RWPE1 (cell line): ENCODE data around the gene CD37.

Experiments used
- CTCF ChIA-PET: fragments of 350-600 bp; sonication (Branson Sonifier 250); formaldehyde crosslinking; extraction: SDS; loops from one replicate; lab custom pipeline; 2021; lab: Yijun Ruan, JAX
- POLR2A ChIA-PET: fragments of 400-600 bp; formaldehyde crosslinking; extraction: SDS; loops from one replicate; lab custom pipeline; 2020; ENCODE audit warnings: antibody characterized with exemption; ENCODE audit not compliant: low non-redundant PET; lab: Yijun Ruan, JAX
- DNase-seq: peaks from one replicate; pipeline ENCODE4 v3.0.0; 2012; ENCODE audit warnings: low spot score
- H3K27ac ChIP-seq: fragments of 450-650 bp; 2 replicates; pipeline ENCODE4 v1.5.1; 2017
- TF ChIP-seq, protein P1 (sequence below): fragments of 450-650 bp; conservative IDR thresholded peaks from 2 replicates; pipeline ENCODE4 v1.5.1; 2017; ENCODE audit warnings: low read depth, mild to moderate bottlenecking

Gene CD37

DNA sequence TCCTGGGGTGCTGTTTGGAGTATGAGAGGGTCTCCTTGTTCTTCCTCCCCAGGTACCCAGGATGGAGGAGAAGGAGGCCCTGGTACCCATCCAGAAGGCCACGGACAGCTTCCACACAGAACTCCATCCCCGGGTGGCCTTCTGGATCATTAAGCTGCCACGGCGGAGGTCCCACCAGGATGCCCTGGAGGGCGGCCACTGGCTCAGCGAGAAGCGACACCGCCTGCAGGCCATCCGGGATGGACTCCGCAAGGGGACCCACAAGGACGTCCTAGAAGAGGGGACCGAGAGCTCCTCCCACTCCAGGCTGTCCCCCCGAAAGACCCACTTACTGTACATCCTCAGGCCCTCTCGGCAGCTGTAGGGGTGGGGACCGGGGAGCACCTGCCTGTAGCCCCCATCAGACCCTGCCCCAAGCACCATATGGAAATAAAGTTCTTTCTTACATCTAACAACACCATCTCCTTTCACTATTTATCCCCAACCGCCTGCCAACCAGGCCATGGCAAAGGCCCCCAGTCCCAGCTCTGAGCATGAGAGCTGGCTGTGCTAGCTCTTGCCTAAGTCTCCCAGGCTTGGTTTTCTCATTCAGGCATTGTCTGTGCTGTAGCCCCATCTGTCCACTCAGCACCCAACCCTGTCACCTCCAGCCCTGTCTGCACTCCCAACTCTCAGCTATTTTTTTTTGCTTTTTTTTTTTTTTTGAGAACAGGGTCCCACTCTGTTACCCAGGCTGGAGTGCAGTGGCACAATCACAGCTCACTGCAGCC, 39.6 kb downstream of the CD37 start:
- ChIA-PET CTCF (interaction anchor here (0.5 kb wide), 1 partner anchor 195 kb away, joined by 3 read pairs; no protein-coding TSS in a partner anchor), POLR2A (interaction anchor here (0.7 kb wide), 1 partner anchor 13 kb away, joined by 3 read pairs; no protein-coding TSS in a partner anchor)
- TF ChIP-seq, protein P1, sequence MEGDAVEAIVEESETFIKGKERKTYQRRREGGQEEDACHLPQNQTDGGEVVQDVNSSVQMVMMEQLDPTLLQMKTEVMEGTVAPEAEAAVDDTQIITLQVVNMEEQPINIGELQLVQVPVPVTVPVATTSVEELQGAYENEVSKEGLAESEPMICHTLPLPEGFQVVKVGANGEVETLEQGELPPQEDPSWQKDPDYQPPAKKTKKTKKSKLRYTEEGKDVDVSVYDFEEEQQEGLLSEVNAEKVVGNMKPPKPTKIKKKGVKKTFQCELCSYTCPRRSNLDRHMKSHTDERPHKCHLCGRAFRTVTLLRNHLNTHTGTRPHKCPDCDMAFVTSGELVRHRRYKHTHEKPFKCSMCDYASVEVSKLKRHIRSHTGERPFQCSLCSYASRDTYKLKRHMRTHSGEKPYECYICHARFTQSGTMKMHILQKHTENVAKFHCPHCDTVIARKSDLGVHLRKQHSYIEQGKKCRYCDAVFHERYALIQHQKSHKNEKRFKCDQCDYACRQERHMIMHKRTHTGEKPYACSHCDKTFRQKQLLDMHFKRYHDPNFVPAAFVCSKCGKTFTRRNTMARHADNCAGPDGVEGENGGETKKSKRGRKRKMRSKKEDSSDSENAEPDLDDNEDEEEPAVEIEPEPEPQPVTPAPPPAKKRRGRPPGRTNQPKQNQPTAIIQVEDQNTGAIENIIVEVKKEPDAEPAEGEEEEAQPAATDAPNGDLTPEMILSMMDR = no peak
- no peak overlapping the region for H3K27ac ChIP-seq
- DNase-seq = no peak

DNA sequence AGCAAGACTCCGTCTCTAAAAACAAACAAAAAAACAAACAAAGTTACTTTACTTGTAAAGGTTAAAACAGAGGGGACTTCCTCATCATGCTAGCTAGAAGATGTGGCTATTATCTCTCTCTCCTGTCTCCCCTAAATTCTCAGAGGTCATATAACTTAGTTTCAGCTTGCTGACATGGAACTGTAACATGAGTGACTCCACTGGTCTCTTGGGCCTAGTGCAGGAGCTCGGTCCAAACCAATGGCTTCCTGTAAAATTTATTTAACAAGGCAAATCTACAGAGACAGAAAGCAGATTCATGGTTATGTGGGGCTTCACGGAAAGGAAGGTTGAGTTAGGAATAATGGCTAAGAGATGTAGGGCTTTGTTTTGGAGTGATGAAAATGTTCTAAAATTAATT, 43.3 kb downstream of the CD37 start:
- ChIA-PET POLR2A (no interaction called here), CTCF (interaction anchor here (0.6 kb wide), 1 partner anchor 921 kb away, joined by 3 read pairs; no protein-coding TSS in a partner anchor)
- H3K27ac ChIP-seq = no peak overlapping the region
- TF ChIP-seq, protein P1 = no peak
- no peak for DNase-seq

DNA sequence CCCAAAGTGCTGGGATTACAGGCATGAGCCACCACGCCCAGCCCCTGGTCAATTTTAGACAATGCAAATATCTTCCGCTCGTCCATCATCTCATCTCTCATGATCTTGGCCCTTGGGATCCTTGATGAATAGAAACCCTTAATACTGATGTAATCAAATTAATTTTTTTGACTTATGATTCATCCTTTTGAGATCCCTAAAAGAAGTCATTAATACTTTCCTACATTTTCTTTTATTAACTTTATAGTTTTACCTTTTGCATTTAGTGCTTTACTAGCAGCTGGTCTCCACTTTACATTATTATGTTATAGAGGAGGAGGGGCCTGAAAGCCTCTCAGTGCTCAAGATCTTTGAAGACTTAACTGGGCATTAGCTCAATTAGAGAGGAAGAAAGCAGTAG, 45.2 kb downstream of the CD37 start:
- CTCF ChIA-PET = no interaction called here
- H3K27ac ChIP-seq = no peak overlapping the region
- TF ChIP-seq, protein P1 = no peak
- no peak for DNase-seq
- POLR2A ChIA-PET = no interaction called here

DNA sequence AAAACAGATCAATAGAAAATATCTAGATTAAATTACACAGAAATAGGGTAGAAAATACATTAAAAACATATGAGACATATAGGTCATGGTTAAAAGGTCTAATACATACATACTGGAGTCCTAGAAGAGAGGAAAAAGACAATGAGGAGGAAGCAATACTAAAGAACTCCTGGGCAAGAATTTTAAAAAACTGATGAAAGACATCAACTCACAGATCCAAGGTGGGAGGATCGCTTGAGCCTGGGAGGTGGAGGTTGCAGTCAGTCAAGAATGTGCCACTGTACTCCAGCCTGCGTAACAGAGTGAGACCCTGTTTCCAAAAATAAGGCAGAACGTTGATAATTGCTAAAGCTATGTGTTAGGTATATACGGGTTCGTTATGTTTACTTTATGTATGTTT, 47.4 kb downstream of the CD37 start:
- DNase-seq = no peak
- no peak overlapping the region for H3K27ac ChIP-seq
- TF ChIP-seq, protein P1 = no peak
- ChIA-PET CTCF (interaction anchor here (1.6 kb wide), 1 partner anchor 9 kb away, joined by 17 read pairs; no protein-coding TSS in a partner anchor), POLR2A (no interaction called here)

DNA sequence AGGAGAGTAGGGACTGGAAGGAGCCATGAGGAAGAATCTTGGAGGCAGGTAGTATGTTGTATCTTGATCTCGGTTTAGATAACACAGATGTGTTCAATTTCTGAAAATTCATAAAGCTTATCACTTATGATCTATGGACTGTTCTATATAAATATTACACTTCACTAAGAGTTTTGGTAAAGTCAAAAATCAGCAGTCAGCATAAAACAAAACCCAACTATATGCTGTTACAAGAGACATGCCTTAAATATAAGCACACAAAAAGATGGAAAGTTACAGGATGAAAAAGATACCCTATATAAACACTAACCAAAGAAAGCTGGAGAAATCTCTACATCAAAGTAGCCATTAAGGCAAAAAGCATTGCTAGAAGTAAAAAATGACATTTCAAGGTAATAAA, 48.4 kb downstream of the CD37 start:
- TF ChIP-seq, protein P1 = no peak
- CTCF ChIA-PET = interaction anchor here (1.6 kb wide), 1 partner anchor 8 kb away, joined by 17 read pairs; no protein-coding TSS in a partner anchor
- POLR2A ChIA-PET = no interaction called here
- DNase-seq = no peak
- H3K27ac ChIP-seq = no peak overlapping the region

DNA sequence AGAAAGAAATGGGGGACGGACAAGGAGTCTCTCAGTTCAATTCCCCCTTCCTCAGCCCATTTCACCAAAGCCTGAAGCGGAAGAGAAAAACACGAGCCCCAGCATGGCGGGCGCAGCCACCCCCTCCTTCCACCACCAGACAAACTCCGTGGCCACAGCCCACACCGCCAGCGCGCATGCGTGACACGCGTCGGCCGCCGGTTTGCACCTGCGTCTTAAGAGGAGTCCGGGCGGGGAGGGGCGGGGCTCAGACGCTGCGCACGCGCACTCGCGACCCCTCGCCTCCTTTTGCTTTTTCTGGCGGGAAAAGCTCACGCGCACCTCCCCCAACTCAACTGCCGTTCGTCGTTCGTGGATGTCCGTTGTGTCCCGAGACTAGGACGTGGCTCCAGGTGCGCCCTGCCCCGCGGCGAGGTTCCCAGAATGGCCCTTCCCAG, 52.7 kb downstream of the CD37 start, which contains the start of gene KASH5:
KASH5 (plus strand) TSS at position 314 of the 437 bp plus-strand sequence. CDS start 2,635 bp downstream, outside the sequence.
- CTCF ChIA-PET = interaction anchor here (0.6 kb wide), 1 partner anchor 19 kb away, joined by 3 read pairs; no protein-coding TSS in a partner anchor
- H3K27ac ChIP-seq = peak within 1 kb of the TSS; percentile 18; the same call in 1 of the 2 replicates
- TF ChIP-seq, protein P1 = no peak
- POLR2A ChIA-PET = interaction anchor here (0.6 kb wide), 2 partner anchors 18 to 34 kb away, joined by 3 to 4 read pairs; no protein-coding TSS in a partner anchor
- DNase-seq = peak; percentile 87
